HL-60 (cell line): Measurements from ENCODE around the gene SUSD2.

Experiments used
- GABPA ChIP-seq: IDR thresholded peaks from 2 replicates; pipeline ENCODE4 v1.6.1; 2012; ENCODE audit warnings: low read depth
- POLR2AphosphoS5 ChIP-seq: IDR thresholded peaks from 2 replicates; pipeline ENCODE4 v1.6.1; 2012; ENCODE audit warnings: low read depth
- TF ChIP-seq, protein P1 (sequence below): IDR thresholded peaks from one replicate; pipeline ENCODE4 v1.5.1; 2011; ENCODE audit warnings: low read length, control low read depth, inconsistent platforms; ENCODE audit not compliant: insufficient read depth
- TF ChIP-seq, protein P2 (sequence below): IDR thresholded peaks from 2 replicates; pipeline ENCODE4 v1.6.1; 2012; ENCODE audit warnings: low read depth; ENCODE audit not compliant: insufficient replicate concordance

DNA sequence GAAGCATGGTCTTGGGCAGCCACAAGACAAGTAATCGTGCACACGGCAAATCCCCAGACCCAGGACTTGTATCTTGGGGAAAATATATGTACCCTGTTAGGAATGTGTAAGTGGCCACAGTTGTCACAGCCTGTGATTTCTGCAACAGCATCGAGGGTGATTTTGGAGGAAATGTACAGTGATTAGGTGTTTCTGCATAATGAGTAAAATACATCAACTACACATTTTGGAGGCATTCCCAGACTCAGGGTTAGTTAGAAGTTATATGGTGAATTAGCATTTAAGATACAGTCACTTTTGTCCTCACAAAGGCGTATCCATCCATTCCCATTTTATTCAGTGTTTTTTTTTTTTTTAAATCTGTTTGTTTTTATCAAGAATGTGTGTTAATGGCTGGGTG is 28.4 kb downstream of the SUSD2 start:
- TF ChIP-seq, protein P1, sequence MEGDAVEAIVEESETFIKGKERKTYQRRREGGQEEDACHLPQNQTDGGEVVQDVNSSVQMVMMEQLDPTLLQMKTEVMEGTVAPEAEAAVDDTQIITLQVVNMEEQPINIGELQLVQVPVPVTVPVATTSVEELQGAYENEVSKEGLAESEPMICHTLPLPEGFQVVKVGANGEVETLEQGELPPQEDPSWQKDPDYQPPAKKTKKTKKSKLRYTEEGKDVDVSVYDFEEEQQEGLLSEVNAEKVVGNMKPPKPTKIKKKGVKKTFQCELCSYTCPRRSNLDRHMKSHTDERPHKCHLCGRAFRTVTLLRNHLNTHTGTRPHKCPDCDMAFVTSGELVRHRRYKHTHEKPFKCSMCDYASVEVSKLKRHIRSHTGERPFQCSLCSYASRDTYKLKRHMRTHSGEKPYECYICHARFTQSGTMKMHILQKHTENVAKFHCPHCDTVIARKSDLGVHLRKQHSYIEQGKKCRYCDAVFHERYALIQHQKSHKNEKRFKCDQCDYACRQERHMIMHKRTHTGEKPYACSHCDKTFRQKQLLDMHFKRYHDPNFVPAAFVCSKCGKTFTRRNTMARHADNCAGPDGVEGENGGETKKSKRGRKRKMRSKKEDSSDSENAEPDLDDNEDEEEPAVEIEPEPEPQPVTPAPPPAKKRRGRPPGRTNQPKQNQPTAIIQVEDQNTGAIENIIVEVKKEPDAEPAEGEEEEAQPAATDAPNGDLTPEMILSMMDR = no peak
- TF ChIP-seq POLR2AphosphoS5 = no peak
- TF ChIP-seq, protein P2, sequence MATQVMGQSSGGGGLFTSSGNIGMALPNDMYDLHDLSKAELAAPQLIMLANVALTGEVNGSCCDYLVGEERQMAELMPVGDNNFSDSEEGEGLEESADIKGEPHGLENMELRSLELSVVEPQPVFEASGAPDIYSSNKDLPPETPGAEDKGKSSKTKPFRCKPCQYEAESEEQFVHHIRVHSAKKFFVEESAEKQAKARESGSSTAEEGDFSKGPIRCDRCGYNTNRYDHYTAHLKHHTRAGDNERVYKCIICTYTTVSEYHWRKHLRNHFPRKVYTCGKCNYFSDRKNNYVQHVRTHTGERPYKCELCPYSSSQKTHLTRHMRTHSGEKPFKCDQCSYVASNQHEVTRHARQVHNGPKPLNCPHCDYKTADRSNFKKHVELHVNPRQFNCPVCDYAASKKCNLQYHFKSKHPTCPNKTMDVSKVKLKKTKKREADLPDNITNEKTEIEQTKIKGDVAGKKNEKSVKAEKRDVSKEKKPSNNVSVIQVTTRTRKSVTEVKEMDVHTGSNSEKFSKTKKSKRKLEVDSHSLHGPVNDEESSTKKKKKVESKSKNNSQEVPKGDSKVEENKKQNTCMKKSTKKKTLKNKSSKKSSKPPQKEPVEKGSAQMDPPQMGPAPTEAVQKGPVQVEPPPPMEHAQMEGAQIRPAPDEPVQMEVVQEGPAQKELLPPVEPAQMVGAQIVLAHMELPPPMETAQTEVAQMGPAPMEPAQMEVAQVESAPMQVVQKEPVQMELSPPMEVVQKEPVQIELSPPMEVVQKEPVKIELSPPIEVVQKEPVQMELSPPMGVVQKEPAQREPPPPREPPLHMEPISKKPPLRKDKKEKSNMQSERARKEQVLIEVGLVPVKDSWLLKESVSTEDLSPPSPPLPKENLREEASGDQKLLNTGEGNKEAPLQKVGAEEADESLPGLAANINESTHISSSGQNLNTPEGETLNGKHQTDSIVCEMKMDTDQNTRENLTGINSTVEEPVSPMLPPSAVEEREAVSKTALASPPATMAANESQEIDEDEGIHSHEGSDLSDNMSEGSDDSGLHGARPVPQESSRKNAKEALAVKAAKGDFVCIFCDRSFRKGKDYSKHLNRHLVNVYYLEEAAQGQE = no peak
- TF ChIP-seq GABPA = no peak
